ENCODE data around the gene EFS. TPM values are rescaled to one million over a fixed set of nuclear protein-coding genes. Genes with fewer than 3 reads are reported as not detected.

Gene EFS
- total and polyA plus RNA-seq, 10 of the 15 experiments (the other 5 are each of a cell fraction or from before 2014, with no cell fraction given), result 0.08 TPM; not detected in 9

- SMC1A ChIA-PET (ENCODE audit: uncharacterized antibody, unreplicated experiment), result no interaction called here
- no peaks in the 10 kb centered on the region for H3K9me3 ChIP-seq (replicated peaks; ENCODE audit: control insufficient read depth, insufficient read depth, low read length)
- in situ Hi-C loops (cut with MboI) (no loop called here), intact Hi-C loops (cut with micrococcal nuclease; ENCODE audit: unreplicated experiment) (no loop called here)
- no TSS peak for BruUV-seq (replicated peaks)
- H4K20me1 ChIP-seq (ENCODE audit: control insufficient read depth, insufficient read depth), result no peaks in the 10 kb centered on the region
- H3K27me3 ChIP-seq (replicated peaks in 1 of 2; ENCODE audit: control insufficient read depth in 2 of 2, insufficient read depth in 2 of 2, low read length in 1 of 2), result no peaks in the 10 kb centered on the region; a peak in 2 of 4 replicates
- ATAC-seq (no peak), DNase-seq (ENCODE audit: low read depth, low spot score) (no peak), FAIRE-seq (no peak)
- no peak overlapping the region for H3K27ac ChIP-seq (ENCODE audit: control insufficient read depth, insufficient read depth)
- no peaks in the 10 kb centered on the region for H3K36me3 ChIP-seq (ENCODE audit: control insufficient read depth in 2 of 2, insufficient read depth in 2 of 2, low read length in 1 of 2)
- no peaks in the 10 kb centered on the region for H3K79me2 ChIP-seq (ENCODE audit: control insufficient read depth, insufficient read depth, low read length)
- no peaks in the 10 kb centered on the region for H3K4me1 ChIP-seq (ENCODE audit: control insufficient read depth, insufficient read depth, low read length)
- WGBS (ENCODE audit: insufficient coverage, insufficient replicate concordance, low lambda C conversion rate, missing lambda C conversion rate), result 56% methylated on average over 9 of the region's 18 CpGs
- POLR2A ChIA-PET, result no interaction called here
- CTCF ChIA-PET, result interaction anchor here (0.6 kb wide), 1 partner anchor 425 kb away, joined by 4 read pairs; no protein-coding TSS in a partner anchor
- RAD21 ChIA-PET (ENCODE audit: unreplicated experiment), result no interaction called here
- no peak overlapping the region for H3K9ac ChIP-seq (ENCODE audit: control insufficient read depth, insufficient read depth, low read length)
- no peak overlapping the region for H3K4me3 ChIP-seq
- no peak for TF ChIP-seq RFX5 (IDR thresholded peaks at IDR 0.05; ENCODE audit: low read depth, low read length)
- TF ChIP-seq REST (IDR thresholded peaks at IDR 0.05; ENCODE audit: low read depth, low read length), result no peak
- TF ChIP-seq IRF3 (IDR thresholded peaks at IDR 0.05), result no peak
- no peak for TF ChIP-seq POLR2A (IDR thresholded peaks at IDR 0.05; ENCODE audit: low read depth, low read length)
- no peak for TF ChIP-seq SUZ12 (IDR thresholded peaks at IDR 0.05; ENCODE audit: unreplicated experiment)
- TF ChIP-seq BRCA1 (IDR thresholded peaks at IDR 0.05; ENCODE audit: low read depth, low read length), result no peak
- no peak overlapping the region for H2AFZ ChIP-seq (ENCODE audit: control insufficient read depth, low read depth, low read length)
- H3K4me2 ChIP-seq (ENCODE audit: control insufficient read depth, insufficient read depth), result no peak overlapping the region
These were observed 20.8 kb upstream of the EFS start for GRCh38 chr14:23385642-23386265.
